IPS-11a (cell line): ENCODE measurements around the gene FCHO2.

ENCODE experiments used
- H3K4me3 ChIP-seq: one replicate; pipeline ENCODE4 v1.5.1; 2013; ENCODE audit warnings: low read depth, low read length, control low read depth

Gene FCHO2

DNA sequence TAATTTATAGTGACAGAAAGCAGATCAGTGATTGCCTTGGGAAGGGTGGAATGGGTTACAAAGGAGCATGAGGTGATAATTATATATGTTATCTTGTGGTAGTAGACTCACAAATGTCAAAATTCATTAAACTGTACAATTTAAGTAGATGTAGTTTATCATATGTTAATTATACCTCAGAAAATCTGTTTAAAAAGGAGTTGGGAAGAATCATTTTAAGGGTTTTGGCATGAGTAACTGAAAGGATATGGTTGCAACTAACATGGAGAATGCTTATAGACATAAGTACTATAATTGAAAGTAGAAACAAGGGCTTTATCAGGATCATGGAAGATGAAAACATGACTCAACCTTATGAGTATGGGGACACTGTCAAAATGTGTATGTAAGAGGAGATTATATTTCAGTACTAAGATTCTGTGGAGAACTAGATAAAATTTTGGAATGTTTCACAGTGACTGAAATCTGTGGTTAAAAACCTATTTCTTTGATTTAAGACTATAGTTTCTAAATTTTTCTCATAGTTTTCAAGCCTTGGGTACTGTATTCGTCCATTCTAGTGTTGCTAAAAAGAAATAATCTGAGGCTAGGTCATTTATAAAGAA, 73.3 kb downstream of the FCHO2 start:
- no peak overlapping the region for H3K4me3 ChIP-seq

DNA sequence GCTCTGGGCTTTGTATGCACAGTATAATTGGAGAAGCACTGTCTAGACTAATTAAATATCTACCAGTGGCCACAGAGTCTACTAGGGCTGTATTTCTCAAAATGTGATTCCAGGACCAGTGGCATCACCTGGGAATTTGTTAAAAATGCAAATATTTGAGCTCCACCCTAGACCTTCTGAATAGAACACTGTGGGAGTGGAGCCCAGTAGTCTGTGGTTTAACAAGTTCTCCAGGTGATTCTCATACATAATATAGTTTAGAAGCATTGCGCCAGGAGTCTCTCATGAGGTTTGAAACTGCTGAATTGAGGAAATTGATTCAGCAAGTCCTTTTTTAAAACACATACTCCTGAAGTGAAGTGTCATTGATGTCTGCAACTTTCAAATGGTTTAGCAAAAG, 74.7 kb downstream of the FCHO2 start:
- no peak overlapping the region for H3K4me3 ChIP-seq

DNA sequence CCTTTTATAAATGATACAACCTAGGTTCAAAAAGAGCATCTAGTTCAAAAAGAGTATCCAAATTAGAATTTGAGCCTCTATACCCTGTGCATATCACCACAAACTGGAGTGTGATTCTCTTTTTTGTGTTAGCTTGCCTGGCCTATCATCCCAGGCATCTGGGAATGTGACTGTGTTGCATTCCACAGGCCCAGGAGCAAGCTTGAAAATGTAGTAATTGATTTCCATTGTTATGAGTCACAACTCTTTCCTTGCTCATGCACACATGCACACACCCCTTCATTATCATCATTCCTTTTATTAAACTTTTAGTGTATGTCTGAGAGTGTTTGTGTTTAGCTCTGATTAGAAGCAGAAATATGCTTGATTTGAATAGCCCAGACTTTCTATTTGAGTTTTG, 75.2 kb downstream of the FCHO2 start:
- H3K4me3 ChIP-seq: no peak overlapping the region

DNA sequence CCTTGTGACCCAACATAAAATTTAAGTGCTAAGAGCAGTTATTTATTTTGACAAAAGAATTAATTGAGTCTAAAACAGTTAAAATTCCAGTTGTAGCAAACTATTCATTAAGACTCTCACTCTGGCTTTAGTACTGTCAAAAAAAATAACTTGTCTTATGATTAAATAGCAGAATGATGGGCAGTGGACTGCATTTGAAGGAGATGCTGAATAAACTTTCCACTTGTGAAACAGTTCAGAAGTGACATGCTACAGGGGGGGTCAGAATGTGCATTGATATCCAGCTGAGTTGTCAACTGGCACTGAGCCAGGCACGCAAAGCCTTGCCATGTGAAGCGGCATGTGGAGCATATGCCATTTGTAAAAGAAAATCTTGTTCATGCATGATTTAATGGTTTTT, 76.0 kb downstream of the FCHO2 start:
- no peak overlapping the region for H3K4me3 ChIP-seq

DNA sequence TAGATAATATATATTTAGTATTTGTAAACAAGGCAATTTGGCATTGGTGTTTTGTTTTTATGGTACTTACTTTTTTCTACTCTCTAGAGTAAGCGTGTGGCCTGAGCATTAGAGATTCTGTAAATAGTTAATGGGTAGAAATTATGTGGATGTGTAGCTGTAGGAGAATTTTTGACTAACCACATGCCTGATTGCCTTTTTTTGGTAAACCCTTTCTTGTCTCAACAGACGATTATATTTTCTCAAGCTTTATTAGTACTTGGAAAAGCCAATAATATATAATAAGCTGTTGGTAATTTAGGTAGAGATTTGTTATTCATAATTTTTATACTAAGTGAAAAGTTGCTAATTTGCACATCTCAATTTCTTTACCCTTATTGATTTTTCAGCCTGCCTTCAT, 76.8 kb downstream of the FCHO2 start:
- H3K4me3 ChIP-seq: no peak overlapping the region

DNA sequence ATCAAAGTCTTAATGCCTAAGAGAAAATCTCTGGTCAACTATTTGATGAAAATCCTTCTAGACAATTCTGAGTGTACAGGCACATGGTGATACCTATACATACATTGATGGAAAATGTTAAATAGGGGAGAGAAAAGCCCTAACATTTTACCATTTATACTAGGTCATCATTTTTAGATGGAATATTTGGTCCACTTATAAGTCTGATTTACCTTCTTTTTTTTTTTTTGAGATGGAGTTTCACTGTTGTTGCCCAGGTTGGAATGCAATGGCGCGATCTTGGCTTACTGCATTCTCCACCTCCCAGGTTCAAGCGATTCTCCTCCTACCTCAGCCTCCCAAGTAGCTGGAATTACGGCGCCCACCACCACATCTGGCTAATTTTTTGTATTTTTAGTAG, 81.7 kb downstream of the FCHO2 start:
- no peak overlapping the region for H3K4me3 ChIP-seq

DNA sequence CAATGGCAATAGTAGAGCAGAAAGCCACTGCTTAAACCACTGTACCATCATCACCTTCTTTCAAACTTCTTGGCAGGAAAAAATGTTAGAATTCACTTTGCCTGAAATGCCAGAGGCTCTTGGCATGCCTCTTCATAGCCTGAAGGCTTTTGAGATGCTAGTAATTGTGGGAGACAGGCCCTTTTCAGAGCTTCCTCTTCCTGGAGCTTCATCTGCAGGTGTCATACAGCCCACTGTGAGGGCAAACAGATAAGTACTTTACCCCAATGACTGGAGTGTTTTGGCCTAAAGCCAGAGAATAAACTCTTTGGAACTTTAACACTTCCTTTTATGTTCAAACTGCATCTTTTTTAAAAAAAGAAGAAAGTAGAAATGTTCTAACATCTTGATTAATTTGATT, 83.2 kb downstream of the FCHO2 start:
- H3K4me3 ChIP-seq: no peak overlapping the region

DNA sequence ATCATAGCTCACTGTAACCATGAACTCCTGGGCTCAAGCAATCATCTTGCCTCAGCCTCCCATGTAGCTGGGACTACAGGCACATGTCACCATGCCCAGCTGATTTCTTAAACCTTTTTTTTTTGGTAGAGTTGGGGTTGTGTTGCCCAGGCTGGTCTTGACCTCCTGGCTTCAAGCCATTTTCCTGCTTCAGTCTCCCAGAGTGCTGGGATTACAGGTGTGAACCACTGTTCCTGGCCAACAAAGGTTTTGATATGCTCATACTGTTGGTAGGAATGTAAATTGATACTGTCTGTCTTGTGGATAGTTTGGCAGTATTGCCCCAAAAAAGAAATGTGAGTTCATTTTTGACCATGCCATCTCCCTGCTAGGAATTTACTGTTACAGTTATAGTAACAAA, 87.2 kb downstream of the FCHO2 start:
- H3K4me3 ChIP-seq: no peak overlapping the region

DNA sequence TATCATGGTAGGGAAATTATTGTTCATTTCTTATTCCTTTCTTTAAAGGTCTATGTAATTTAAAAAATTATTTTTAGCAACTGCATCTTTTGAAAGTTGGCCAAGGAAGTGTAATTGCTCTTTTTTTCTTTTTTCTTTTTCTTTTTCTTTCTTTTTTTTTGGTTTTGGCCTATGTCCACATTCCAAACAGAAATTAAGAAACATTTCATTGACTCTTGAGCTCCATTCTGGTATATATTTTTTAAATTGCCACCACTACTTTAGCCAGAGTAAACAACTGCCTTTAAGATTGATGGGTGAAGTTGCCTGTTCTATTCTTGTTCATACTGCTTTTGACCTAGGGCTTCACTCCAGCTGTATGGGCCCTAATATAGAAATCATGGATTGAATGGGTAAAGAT, 88.7 kb downstream of the FCHO2 start:
- H3K4me3 ChIP-seq: no peak overlapping the region

DNA sequence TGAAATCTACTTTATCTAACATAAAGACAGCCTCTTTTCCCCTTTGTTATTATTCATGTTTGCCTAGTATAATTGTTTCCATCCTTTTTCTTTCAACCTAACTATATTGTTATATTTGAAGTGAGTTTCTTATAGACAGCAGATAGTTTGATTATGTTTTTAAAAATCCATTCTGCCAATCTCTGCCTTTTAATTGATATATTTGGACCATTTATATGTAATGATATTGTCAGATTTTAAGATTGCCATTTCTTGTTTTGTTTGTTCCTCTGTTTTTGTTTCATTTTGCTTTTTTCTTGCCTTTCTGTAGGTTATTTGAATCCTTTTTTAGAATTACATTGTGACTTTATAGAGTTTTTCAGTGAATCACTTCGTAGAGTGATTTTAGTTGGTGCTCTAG, 89.8 kb downstream of the FCHO2 start:
- H3K4me3 ChIP-seq: no peak overlapping the region

DNA sequence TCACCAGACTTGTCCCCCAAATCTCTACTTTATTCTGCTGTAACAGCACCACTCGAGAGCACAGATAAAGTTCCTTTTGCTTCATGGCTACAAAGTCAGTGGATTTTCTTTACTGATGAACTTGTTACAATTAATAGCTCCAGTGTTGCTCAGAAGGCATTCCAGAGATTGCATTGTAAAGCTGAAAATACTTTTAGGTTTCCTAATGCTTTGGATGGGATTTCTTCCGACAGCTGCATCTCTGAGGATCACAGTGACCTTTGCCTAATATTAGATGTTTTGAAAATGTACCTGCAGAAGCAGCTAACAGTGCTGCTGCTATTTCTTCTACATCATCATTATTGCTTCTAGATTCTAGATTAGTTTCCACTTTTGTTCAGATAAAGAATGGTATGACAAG, 105.8 kb downstream of the FCHO2 start:
- no peak overlapping the region for H3K4me3 ChIP-seq

DNA sequence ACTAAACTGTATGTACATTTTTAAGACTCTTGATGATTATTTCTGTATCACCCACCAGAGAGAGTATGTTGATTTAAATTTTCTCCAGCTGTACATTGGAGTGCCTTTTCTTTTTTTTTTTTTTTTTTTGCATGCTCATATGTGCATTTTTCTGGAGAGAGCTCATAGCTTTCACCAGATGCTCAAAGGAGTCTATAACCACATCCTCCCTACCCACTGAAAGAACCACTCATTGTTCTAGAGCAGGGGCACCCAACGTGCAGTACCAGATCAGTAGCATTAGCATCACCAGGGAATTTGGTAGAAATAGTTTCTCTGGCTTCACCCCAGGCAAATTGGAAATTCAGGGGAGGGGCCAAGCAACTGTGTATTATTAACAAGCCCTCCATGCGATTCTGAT, 110.6 kb downstream of the FCHO2 start:
- no peak overlapping the region for H3K4me3 ChIP-seq

DNA sequence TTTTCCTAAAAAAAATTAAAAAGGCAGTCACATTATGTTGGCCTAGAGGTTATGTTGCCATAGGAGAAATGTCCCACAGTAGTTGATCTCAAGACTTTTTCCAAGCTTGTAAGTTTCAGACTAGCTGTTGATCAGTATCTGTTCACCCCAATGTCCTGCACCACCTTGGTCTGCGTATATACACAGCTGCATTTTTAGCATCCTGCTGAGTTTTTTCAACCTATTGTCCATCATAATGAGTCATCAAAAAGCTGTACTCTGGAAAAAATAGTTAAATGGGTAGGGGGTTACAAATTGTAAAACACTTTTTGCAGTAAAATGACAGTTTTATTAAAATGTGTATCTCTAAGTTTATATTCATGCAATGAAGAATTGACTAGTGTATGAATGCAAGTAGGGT, 111.4 kb downstream of the FCHO2 start:
- no peak overlapping the region for H3K4me3 ChIP-seq

DNA sequence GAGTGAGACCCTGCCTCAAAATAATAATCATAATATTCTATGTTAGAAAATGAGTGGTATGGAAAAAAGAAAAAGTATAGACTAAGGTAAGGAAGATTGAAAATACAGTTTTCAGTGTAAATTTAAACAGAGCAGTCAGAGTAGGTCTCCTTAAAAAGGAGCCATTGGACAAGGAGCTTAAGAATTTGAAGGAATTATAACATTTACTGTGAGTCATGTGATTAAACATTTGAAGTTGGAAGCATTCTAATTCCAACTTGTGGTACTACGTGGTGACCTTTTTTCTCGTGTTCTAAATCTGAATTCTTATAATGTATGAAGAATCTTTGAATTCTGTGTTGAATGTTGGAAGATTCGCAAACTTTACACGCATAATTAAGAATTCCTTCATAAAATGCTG, 125.3 kb downstream of the FCHO2 start:
- H3K4me3 ChIP-seq: no peak overlapping the region

DNA sequence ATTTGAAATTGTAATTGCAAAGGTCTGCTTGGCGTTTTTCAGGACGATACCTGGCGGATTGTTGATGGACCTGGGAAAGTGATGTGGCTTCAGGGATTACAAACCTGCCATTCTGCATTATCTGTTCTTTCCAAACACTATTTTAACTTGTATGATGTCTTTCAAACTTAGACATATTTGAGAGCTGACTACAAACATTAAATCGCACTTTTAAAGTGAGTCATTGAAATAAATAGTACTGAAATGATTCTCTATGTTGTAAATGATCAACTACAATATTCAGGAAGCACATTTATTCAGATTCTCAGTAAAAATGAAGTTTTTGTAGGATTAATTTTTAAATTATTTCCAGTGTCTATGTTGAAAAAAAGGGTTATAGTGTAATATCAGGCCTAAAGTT, 132.2 kb downstream of the FCHO2 start:
- H3K4me3 ChIP-seq: no peak overlapping the region

DNA sequence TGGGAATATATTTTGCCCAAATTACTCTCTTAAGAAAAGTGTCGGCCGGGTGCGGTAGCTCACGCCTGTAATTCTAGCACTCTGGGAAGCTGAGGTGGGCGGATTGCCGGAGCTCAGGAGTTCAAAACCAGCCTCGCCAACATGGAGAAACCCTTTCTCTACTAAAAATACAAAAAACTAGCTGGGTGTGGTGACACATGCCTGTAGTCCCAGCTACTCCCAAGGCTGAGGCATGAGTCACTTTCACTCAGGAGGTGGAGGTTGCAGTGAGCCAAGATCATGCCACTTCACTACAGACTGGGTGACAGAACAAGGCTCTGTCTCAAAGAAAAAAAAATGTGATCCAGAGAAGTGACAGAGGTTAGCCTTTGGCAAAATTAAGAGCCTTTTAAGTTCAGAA, 138.1 kb downstream of the FCHO2 start:
- H3K4me3 ChIP-seq: no peak overlapping the region

DNA sequence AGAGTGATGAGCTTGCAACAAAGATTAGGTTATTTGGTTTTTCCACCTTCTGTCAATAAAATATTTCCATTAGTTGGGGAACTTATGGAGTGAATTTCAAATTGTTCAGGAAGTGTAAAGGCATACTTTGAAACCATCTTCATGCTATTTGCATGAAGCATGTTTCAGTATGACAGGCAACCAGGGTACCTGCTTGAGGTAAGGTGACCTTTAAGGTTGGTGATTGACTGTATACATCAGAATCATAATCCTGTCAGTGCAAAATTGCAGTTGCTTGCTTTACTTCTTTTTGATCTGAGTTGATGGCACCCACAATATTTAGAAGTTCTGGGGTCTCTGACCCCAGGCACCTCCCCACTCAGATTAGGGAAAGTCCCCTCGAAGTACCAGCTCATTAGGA, 138.6 kb downstream of the FCHO2 start:
- H3K4me3 ChIP-seq: no peak overlapping the region

DNA sequence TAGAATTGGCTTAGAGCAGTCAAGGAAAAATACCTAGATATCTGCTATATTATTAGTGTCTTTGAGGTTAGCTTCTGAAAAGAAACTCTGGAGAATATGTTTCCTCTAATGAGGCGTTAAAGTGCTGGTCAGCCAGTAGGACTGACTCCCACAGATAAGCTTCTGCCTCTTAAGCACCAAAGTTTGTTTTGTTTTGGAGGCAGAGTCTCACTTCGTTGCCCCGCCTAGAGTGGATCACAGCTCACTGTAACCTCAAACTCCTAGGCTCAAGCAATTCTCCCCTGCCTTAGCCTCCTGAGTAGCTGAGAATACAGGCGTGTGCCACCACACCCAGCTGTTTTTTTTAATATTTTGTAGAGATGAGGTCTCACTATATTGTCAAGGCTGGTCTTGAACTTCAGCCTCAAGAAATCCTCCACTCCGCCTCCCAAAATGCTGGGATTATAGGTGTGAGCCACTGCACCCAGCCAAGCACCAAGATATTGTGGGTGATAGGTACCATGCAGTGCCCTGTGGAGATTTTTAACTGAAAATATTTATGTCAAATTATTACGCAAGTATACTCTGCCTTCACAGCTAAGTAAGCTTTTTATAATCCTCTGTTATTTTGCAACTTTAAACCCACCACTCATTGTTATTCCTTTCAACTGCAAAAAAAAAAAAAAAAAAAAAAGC, 139.9 kb downstream of the FCHO2 start:
- H3K4me3 ChIP-seq: no peak overlapping the region

DNA sequence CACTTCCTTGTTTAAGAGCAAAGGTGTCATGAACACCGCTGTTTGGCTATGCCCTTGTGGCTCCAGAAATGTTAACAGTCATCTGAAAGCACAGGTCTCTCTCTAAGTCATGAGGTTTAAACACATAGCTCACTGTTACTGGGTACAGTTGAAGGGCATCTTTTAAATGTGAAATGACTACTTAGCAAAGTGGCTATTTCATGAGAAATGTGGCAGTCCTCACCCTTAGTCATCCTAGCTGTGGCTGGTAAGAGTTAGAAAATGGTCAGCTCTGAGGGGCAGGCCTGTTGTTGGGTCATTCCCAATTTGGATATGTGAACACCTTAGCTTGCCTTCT, 140.4 kb downstream of the FCHO2 start:
- no peak overlapping the region for H3K4me3 ChIP-seq

DNA sequence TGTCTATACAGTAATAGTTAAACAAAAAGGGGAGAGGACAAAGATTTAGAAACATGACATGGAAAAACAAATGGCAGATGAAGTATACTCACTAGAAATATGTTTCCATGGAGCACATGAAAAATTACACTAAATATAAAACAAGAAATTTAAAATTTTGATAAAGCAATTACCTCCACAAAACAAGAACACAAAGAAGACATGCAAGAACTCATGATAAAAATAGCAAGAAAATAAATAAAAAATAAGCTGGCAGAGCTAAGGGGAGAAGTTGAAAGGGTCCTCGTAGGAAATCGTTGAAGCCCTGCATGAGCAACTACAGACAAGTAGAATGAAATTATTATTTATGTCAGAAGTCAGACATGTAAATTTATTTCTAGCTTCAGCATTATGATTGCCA, 141.9 kb downstream of the FCHO2 start:
- no peak overlapping the region for H3K4me3 ChIP-seq

DNA sequence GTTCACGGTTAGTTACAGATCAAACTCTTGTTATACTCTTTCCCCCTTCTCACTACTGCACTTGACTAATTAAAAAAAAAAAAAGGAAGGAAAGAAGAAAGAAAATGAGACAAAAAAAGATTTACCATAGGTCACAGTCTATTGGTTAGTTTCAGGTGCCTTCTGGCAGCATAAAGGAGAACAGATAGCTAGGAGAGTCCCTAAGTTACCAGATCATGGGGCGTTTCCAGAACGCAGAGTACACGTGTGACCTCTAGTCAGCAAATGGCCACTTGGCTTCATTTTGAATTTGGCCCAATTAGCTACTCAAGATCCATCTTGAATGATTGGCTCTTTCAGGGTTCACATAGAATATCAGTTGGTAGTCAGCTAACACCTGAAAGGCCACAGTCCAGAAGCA, 144.3 kb downstream of the FCHO2 start:
- no peak overlapping the region for H3K4me3 ChIP-seq

DNA sequence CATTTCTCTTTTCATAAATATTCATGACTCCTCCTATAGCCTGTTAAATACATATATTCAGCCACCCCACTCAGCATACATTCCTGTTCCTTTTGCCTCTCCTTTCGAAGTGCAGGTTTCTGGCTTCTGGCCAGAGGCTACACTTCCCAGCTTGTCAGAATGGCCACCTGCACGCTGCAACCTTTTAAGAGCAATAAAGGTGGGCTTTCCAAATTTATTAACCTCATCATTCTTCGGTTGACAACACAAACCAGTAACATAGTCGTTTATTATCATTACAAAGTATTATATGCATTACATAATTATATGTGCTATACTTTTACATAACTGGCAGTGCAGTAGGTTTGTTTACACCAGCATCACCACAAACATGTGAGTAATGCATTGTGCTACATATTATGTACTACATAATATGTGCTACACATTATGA, 148.0 kb downstream of the FCHO2 start:
- H3K4me3 ChIP-seq: no peak overlapping the region

DNA sequence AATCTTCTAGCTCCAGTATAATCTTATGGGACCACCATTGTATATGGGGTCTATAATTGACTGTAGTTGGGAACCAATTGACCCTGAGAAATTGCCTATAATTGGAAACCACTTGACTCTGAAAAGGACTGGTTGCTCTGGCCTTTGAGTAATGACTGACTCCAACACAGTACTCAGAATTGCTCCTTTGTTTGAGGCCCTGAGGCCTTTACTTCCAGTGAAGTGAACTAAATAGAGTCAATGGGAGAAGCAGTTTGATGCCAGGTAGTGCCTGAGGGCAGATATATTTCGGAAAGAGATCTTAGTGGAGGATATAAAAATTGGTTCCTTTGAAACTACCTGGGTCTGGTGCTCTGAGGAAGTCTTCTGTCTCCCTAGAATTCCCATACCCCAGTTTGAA, 148.5 kb downstream of the FCHO2 start:
- H3K4me3 ChIP-seq: no peak overlapping the region
